ENCODE results near the gene ZNF202. TPM values are rescaled to one million over a fixed set of nuclear protein-coding genes. Genes with fewer than 3 reads are reported as not detected.

ZNF202 gene
- total and polyA plus RNA-seq, 2 of the 13 experiments (the other 11 are each of a cell fraction or from before 2014, with no cell fraction given), result 7.7 to 7.9 TPM

GRCh38 chr11:123742031-123742723, 717 bp upstream of the ZNF202 start:
- ChIA-PET POLR2A (no interaction called here), CTCF (ENCODE audit: low intra/inter-chr PET ratio, low total read pairs) (no interaction called here)
- Histone ChIP-seq H4K20me1 (ENCODE audit: insufficient read depth, low read length) (no peaks in the 10 kb centered on the region), H3K4me3 (replicated peaks in 1 of 3; ENCODE audit: insufficient read depth in 1 of 3, low read depth in 2 of 3, low read length in 3 of 3) (peak overlapping the region; percentile 90 to 91 (median 90)), H3K4me1 (ENCODE audit: insufficient read depth, low read length) (peaks cover 23% of the 10 kb centered on the region), H3K9me3 (ENCODE audit: low read length) (no peaks in the 10 kb centered on the region), H2AFZ (ENCODE audit: low read length) (peak overlapping the region; percentile 90), H3K4me2 (ENCODE audit: low read depth, low read length) (peak overlapping the region; percentile 81), H3K27ac (ENCODE audit: extremely low read length, insufficient read depth, low read length) (no peak overlapping the region), H3K79me2 (ENCODE audit: insufficient read depth, low read length) (peaks cover 28% of the 10 kb centered on the region), H3K36me3 (replicated peaks in 1 of 2; ENCODE audit: control insufficient read depth in 1 of 2, insufficient read depth in 2 of 2, low read length in 2 of 2) (peaks cover 1 to 14% of the 10 kb centered on the region in 2 experiments; a peak in 3 of 5 replicates), H3K27me3 (ENCODE audit: control insufficient read depth in 1 of 2, insufficient read depth in 2 of 2, low read length in 2 of 2) (peaks cover 0 to 3% of the 10 kb centered on the region in 2 experiments; a peak in 1 of 5 replicates), H3K9ac (ENCODE audit: insufficient read depth, low read depth, low read length) (peak overlapping the region; percentile 89)
- BruUV-seq (replicated peaks), result TSS peak; percentile 88
- TF ChIP-seq RBFOX2 (IDR thresholded peaks at IDR 0.05; ENCODE audit: low read depth, low read length) (no peak), GRHL1 (CRISPR knock-in tag; conservative IDR thresholded peaks at IDR 0.05) (no peak), MTERF4 (CRISPR knock-in tag; IDR thresholded peaks at IDR 0.05) (no peak), ZNF34 (CRISPR knock-in tag; IDR thresholded peaks at IDR 0.05; ENCODE audit: borderline replicate concordance) (no peak)
- TF ChIP-seq, protein P1, sequence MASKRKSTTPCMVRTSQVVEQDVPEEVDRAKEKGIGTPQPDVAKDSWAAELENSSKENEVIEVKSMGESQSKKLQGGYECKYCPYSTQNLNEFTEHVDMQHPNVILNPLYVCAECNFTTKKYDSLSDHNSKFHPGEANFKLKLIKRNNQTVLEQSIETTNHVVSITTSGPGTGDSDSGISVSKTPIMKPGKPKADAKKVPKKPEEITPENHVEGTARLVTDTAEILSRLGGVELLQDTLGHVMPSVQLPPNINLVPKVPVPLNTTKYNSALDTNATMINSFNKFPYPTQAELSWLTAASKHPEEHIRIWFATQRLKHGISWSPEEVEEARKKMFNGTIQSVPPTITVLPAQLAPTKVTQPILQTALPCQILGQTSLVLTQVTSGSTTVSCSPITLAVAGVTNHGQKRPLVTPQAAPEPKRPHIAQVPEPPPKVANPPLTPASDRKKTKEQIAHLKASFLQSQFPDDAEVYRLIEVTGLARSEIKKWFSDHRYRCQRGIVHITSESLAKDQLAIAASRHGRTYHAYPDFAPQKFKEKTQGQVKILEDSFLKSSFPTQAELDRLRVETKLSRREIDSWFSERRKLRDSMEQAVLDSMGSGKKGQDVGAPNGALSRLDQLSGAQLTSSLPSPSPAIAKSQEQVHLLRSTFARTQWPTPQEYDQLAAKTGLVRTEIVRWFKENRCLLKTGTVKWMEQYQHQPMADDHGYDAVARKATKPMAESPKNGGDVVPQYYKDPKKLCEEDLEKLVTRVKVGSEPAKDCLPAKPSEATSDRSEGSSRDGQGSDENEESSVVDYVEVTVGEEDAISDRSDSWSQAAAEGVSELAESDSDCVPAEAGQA (IDR thresholded peaks at IDR 0.05; ENCODE audit: low read depth), result no peak
- TF ChIP-seq, protein P1 (CRISPR knock-in tag; IDR thresholded peaks at IDR 0.05; ENCODE audit: borderline replicate concordance), result no peak
- TF ChIP-seq, protein P2, sequence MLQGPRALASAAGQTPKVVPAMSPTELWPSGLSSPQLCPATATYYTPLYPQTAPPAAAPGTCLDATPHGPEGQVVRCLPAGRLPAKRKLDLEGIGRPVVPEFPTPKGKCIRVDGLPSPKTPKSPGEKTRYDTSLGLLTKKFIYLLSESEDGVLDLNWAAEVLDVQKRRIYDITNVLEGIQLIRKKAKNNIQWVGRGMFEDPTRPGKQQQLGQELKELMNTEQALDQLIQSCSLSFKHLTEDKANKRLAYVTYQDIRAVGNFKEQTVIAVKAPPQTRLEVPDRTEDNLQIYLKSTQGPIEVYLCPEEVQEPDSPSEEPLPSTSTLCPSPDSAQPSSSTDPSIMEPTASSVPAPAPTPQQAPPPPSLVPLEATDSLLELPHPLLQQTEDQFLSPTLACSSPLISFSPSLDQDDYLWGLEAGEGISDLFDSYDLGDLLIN (CRISPR knock-in tag; IDR thresholded peaks at IDR 0.05; ENCODE audit: borderline replicate concordance), result no peak
- TF ChIP-seq, protein P3, sequence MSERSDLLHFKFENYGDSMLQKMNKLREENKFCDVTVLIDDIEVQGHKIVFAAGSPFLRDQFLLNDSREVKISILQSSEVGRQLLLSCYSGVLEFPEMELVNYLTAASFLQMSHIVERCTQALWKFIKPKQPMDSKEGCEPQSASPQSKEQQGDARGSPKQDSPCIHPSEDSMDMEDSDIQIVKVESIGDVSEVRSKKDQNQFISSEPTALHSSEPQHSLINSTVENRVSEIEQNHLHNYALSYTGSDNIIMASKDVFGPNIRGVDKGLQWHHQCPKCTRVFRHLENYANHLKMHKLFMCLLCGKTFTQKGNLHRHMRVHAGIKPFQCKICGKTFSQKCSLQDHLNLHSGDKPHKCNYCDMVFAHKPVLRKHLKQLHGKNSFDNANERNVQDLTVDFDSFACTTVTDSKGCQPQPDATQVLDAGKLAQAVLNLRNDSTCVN (CRISPR knock-in tag; IDR thresholded peaks at IDR 0.05; ENCODE audit: borderline replicate concordance), result no peak
- DNase-seq (ENCODE audit: low spot score) (no peak), FAIRE-seq (no peak), ATAC-seq (no peak)
- intact Hi-C loops (cut with micrococcal nuclease; ENCODE audit: unreplicated experiment) (loop anchor here (5.0 kb wide), 1 partner anchor 1000 kb away; no protein-coding TSS in a partner anchor), in situ Hi-C loops (cut with HindIII; ENCODE audit: extremely low pct_ligation_motif_present, low pct_unique_long_range_greater_than_20kb) (no loop called here)
- WGBS (ENCODE audit: low lambda C conversion rate), result 56% methylated on average over 12 of the region's 12 CpGs
